Activated effector memory CD4-positive, alpha-beta T cell treated with Interleukin-2 at 50 U/mL for 16 hours (primary cell): Measurements from ENCODE around the gene GAS2L3.
"Not testable (repeated sequence)": the region's sequence is repeated elsewhere in the genome, so short reads cannot be mapped to it uniquely, and the experiment has no call there.

ENCODE experiments used
- DNase-seq: peaks from one replicate; pipeline ENCODE4 v3.0.0-alpha.2; 2020

Gene GAS2L3

DNA sequence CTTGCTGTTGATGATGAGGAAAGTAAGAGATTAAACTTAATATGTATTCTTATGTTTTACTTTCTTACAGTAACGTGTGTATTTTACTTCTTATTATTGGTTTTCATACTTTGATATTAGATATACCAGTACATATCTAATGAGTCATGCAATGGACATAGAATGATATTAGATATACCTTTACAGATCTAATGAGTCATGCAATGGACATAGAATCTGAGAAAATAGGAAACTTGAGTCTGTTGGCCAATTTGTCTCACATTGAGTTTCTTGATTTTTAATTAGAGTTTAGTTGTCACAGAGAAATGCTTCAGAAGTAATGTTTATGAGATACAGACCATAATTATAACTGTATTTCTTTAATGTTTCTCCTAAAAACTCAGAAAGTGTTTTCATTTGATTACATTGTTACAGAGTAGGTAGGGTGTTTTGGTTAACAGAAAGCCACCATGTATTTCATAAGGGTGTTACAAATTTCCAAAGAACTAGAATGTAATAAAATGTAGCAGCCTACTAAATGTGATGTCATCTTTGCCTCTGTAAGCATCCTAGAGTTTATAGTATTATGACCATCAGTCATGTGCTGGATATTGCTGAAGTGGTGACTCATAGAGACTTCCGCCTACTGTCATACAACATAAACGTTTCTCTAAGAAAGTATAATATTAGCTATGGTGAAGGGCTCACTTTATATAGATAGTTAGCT lies 3.0 kb downstream of the GAS2L3 start:
- DNase-seq, result no peak

- no peak for DNase-seq
Observed at GRCh38 chr12:100578923-100579322, 5.4 kb downstream of the GAS2L3 start.

- no peak for DNase-seq
Observed at GRCh38 chr12:100579844-100580243, 6.4 kb downstream of the GAS2L3 start.

- no peak for DNase-seq
Observed at GRCh38 chr12:100584256-100584655, 10.8 kb downstream of the GAS2L3 start.

DNA sequence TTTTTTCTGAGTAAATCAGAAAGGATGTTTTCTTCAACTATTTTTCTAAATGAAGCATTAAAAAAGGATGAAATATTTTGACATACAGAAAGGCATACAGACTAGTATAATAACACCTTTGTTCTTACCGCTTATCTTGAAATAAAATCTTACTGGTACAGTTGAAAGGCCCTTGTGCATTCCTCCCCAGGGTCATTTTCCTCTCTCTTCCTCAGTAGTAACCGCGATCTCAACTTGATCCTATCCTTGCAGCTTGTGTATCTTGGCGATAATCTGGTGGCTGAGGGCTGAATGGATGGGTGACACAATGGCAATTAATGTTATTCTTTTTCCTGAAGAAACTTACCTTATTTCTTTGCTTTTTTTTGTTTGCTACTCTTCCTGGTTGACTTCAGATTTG lies 18.5 kb downstream of the GAS2L3 start:
- DNase-seq, result no peak

DNA sequence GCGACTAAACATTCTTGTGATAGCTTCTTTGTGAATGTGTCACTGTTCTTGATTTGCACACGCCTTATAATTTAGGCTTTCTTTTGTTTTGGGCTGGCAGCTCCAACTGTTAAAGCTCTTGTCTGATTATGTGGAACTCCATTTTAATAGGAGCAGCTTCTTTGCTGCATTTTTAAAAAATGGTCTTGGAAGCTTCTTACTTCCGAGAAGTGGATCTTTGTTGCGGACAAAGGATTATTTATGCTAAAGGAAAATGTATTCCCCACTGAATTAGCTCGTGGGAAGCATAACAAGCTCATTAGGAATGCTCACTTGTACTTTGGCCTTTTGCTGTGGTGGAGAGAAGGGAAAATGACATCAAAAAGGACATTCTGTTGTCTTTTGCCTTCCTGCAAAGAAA lies 20.0 kb downstream of the GAS2L3 start:
- no peak for DNase-seq

GRCh38 chr12:100601626-100602025 lies 28.1 kb downstream of the GAS2L3 start:
- no peak for DNase-seq

DNA sequence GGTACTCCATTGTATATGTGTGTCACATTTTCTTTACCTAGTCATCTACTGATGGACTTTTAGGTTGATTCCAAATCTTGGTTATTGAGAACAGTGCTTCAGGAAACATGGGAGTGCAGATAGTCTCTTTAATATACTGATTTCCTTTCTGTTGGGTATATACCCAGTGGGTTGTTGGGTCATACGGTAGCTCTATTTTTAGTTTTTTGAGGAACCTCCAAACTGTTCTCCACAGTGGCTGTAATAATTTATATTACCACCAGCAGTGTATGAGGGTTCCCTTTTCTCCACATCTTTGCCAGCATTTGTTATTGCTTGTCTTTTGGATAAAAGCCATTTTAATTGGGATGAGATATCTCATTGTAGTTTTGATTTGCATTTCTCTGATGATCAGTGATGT lies 29.5 kb downstream of the GAS2L3 start:
- not testable (repeated sequence) for DNase-seq

DNA sequence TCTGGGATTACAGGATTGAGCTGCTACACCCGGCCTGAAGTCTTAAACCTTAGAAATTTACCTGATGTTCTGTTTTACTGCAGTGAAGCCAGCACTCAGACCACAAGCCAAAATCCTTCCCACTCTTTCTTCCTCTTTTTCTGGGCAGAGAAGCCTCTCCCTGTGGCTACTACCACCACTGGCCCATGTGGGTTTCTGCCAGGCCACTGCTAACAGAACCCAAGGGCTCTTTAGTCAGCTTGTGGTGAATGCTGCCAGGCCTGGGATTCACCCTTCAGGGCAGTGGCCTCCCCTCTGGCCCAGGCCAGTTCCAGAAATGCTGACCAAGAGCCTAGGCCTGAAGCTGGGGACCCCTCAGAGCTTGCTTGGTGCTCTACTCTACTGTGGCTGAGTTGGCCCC lies 35.3 kb downstream of the GAS2L3 start:
- no peak for DNase-seq

DNA sequence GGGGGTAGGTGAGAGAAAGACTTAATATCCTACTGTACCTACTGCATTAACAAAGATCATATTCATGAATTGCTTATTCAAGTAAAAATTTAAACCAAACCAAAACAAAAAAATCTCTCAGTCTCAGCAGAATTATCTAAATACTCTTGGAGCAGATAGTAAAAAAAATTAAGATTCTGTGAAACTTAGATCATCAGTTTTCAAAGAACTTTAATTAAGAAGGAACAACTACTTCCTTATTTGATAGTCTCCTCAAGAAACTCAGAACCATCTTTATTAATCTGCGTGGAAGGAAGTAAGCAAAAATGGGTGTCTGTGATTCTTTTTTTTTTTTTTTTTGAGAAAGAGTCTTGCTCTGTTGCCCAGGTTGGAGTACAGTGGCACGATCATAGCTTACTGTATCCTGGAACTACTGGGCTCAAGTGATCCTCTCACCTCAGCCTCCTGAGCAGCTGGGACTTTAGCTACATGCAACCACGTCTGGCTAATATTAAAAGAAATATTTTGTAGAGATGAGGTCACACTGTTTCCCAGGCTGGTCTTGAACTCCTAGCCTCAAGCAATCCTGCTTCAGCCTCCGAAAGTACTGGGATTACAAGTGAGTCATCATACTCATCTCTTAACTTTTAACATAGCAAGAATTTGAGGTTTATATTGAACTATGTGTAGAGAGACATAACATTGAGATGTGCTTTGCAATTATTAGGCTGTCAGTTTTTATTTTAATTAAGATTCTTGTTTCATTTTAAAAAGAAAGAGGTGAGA lies 37.4 kb downstream of the GAS2L3 start:
- no peak for DNase-seq

GRCh38 chr12:100612606-100613005 lies 39.1 kb downstream of the GAS2L3 start:
- DNase-seq, result no peak

GRCh38 chr12:100624571-100624970 lies 51.1 kb downstream of the GAS2L3 start:
- DNase-seq, result no peak

- no peak for DNase-seq
Observed at GRCh38 chr12:100632445-100632892, 59.0 kb downstream of the GAS2L3 start.

DNA sequence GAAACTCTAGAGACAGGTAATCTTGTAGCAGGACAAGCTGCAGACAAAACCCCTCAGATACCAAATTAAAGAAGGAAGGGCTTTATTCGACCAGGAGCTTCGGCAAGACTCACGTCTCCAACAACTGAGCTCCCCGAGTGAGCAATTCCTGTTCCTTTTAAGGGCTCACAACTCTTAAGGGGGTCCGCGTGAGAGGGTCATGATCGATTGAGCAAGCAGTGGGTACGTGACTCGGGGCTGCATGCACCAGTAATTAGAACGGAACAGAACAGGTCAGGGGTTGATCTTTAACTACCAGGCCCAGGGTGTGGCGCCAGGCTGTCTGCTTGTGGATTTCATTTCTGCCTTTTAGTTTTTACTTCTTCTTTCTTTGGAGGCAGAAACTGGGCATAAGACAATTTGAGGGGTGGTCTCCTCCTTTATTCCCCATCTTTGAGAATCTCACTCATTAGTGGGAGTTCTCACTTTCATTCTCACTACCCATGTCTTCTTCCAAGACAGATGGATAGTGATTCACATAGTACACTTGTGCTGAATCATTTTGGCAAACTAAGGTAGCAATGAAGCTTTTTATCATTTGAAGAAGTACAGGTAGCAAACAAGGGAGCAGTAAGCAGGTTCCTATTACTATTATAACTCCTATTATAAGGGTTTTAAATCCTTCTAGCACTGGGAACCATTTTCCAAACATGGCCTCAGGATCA lies 59.8 kb downstream of the GAS2L3 start:
- DNase-seq, result not testable (repeated sequence)

- no peak for DNase-seq
Observed at GRCh38 chr12:100643246-100643645, 69.8 kb downstream of the GAS2L3 start.

GRCh38 chr12:100646896-100647295 lies 73.4 kb downstream of the GAS2L3 start:
- DNase-seq, result no peak

DNA sequence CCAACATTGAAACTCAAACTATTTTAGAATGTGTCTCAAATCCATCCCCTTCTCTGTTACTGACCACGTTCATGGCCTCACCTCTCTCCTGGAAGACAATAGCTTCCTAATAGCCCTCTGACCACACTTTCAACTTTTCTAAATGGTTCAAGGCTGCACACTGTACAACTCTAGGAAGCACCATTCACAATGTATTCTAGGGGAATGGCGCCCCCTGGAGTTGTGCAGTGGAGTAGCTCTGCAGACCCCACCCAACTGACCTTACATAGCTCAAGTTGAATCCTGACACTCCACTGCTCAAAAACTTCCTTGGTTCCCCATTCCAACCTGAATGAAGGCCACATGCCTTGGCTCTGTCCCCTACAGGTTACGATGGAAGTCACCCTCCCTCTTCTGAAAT lies 77.6 kb downstream of the GAS2L3 start:
- DNase-seq, result no peak

DNA sequence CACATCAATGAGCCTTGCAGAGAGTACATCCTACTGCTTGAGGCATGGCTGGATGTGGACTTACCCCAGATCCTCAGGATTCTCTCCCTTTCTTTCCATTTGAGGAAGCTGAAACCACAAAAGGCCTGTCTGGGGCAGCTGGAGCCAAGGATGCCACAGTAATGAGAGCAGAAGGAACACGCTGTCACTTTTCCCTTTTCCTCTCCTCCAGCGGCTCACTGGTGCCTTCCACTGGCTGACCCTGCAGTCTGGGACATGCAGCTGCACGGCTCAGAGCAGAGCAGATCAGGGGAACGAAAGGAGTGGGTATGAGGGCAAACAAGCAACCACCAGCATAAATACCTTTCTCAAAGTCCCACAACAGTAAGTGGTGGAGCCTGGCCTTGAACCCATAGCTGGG lies 78.2 kb downstream of the GAS2L3 start:
- no peak for DNase-seq

DNA sequence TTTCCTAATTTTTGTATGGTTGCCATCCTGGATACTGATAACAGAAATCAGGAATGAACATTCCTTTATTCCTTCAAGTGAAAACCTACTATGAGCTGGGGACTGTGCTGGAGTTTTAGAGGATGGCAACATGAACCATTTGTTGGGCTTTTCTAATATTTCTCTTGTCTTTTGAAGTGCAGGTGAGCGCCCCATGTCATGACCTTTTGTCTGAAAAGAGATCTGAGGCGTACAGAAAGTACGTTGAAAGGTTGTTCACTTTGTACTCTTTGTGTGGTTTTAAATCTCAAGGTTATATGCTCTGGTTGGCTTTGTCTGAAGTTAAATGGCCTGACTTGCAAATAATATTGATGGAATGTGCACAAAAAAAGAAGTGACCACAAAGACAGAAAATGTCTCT lies 79.0 kb downstream of the GAS2L3 start:
- no peak for DNase-seq

- no peak for DNase-seq
Observed at GRCh38 chr12:100656141-100656540, 82.7 kb downstream of the GAS2L3 start.

GRCh38 chr12:100656856-100657255 lies 83.4 kb downstream of the GAS2L3 start:
- DNase-seq, result no peak

GRCh38 chr12:100661300-100661951 lies 87.9 kb downstream of the GAS2L3 start:
- no peak for DNase-seq

- no peak for DNase-seq
Observed at GRCh38 chr12:100666588-100666987, 93.1 kb downstream of the GAS2L3 start.
